GM12878 (cell line): ENCODE data around the gene ACTG1. TPM values are rescaled to one million over a fixed set of nuclear protein-coding genes. Genes with fewer than 3 reads are reported as not detected.

ENCODE experiments used
- ATAC-seq: fragments of 200-7000 bp; cut with Tn5 transposase; 3 replicates; pipeline ENCODE4 v1.9.1; 2020; ENCODE audit warnings: mild to moderate bottlenecking, moderate library complexity
- BruUV-seq: library from RNA; stranded (reverse); fragments of 400-500 nt; replicated peaks from 2 replicates; lab custom pipeline; 2021; lab: Mats Ljungman, UMichigan
- CTCF ChIA-PET: fragments of 300-600 bp; sonication (Branson Sonifier 250); formaldehyde crosslinking; extraction: SDS; loops from one replicate; lab custom pipeline; 2021; ENCODE audit warnings: inconsistent platforms; lab: Yijun Ruan, JAX
- POLR2A ChIA-PET: fragments of 350-600 bp; formaldehyde crosslinking; extraction: SDS; loops from one replicate; lab custom pipeline; 2021; ENCODE audit warnings: inconsistent platforms; lab: Charles Lee
- RAD21 ChIA-PET: fragments of 300-600 bp; sonication (Branson Sonifier 250); formaldehyde crosslinking; loops from one replicate; lab custom pipeline; 2023; ENCODE audit warnings: antibody characterized with exemption; ENCODE audit not compliant: unreplicated experiment; lab: Charles Lee
- SMC1A ChIA-PET: fragments of 300-600 bp; sonication (Branson Sonifier 250); formaldehyde crosslinking; loops from one replicate; lab custom pipeline; 2023; ENCODE audit not compliant: unreplicated experiment, uncharacterized antibody; lab: Charles Lee
- DNase-seq: peaks from one replicate; pipeline ENCODE4 v3.0.0-alpha.2; 2011; ENCODE audit warnings: low read depth, low spot score
- FAIRE-seq: peaks from 3 replicates; lab custom pipeline; 2011; peaks lifted over from hg19 to GRCh38; lab: Jason Lieb, UNC
- H2AFZ ChIP-seq: 2 replicates; pipeline ENCODE4 v1.6.0; 2011; ENCODE audit warnings: low read depth, low read length, control low read depth; ENCODE audit not compliant: control insufficient read depth
- H3K27ac ChIP-seq: 2 replicates; pipeline ENCODE4 v1.5.1; 2011; ENCODE audit warnings: control low read depth; ENCODE audit not compliant: control insufficient read depth, insufficient read depth
- H3K27me3 ChIP-seq, 2 experiments: replicated peaks in 1 of 2; 2 replicates each; pipeline versions ENCODE4 v1.6.0 to v1.6.1; 2011; ENCODE audit warnings: low read length in 1 of 2; ENCODE audit not compliant: control insufficient read depth in 2 of 2, insufficient read depth in 2 of 2
- H3K36me3 ChIP-seq, 2 experiments: 2 replicates each; pipeline ENCODE4 v1.5.1; 2011; ENCODE audit warnings: low read length in 1 of 2; ENCODE audit not compliant: control insufficient read depth in 2 of 2, insufficient read depth in 2 of 2
- H3K4me1 ChIP-seq: 2 replicates; pipeline ENCODE4 v1.6.1; 2011; ENCODE audit warnings: mild to moderate bottlenecking, low read length, moderate library complexity, mixed read lengths; ENCODE audit not compliant: control insufficient read depth, insufficient read depth
- H3K4me2 ChIP-seq: 2 replicates; pipeline ENCODE4 v1.6.0; 2011; ENCODE audit warnings: control low read depth; ENCODE audit not compliant: control insufficient read depth, insufficient read depth
- H3K4me3 ChIP-seq: fragments of 200-600 bp; sonication (generic); 2 replicates; pipeline ENCODE4 v1.5.1; 2016
- H3K79me2 ChIP-seq: 2 replicates; pipeline ENCODE4 v1.6.0; 2011; ENCODE audit warnings: low read length; ENCODE audit not compliant: control insufficient read depth, insufficient read depth
- H3K9ac ChIP-seq: 2 replicates; pipeline ENCODE4 v1.8.0; 2011; ENCODE audit warnings: low read length, control low read depth, mixed read lengths; ENCODE audit not compliant: control insufficient read depth, insufficient read depth
- H3K9me3 ChIP-seq: replicated peaks from 3 replicates; pipeline ENCODE4 v1.5.1; 2011; ENCODE audit warnings: mild to moderate bottlenecking, low read length; ENCODE audit not compliant: control insufficient read depth, insufficient read depth
- H4K20me1 ChIP-seq: 2 replicates; pipeline ENCODE4 v1.6.0; 2011; ENCODE audit not compliant: control insufficient read depth, insufficient read depth
- ASH2L ChIP-seq: fragments of 300-600, 200-600 bp; sonication (generic); IDR thresholded peaks from 2 replicates; pipeline ENCODE4 v1.6.1; 2017; ENCODE audit warnings: low read depth, mild to moderate bottlenecking, borderline replicate concordance
- CBX3 ChIP-seq: fragments of 200-600 bp; sonication (generic); IDR thresholded peaks from 2 replicates; pipeline ENCODE4 v1.6.1; 2016; ENCODE audit warnings: low read depth, borderline replicate concordance
- CEBPZ ChIP-seq: fragments of 150-350 bp; IDR thresholded peaks from 2 replicates; pipeline ENCODE4 v1.6.1; 2016; ENCODE audit warnings: low read depth, low read length
- ELK1 ChIP-seq: IDR thresholded peaks from 2 replicates; pipeline ENCODE4 v1.6.1; 2012; ENCODE audit warnings: low read depth, low read length, improper control_type of control experiment
- ETV6 ChIP-seq, 2 experiments: fragments of 450-650 bp in 1 of 2; IDR thresholded peaks in 1 of 2; conservative IDR thresholded peaks in 1 of 2; 2 replicates each; pipeline ENCODE4 v1.6.1; 2014; ENCODE audit warnings: antibody characterized with exemption in 1 of 2, borderline replicate concordance in 1 of 2, low read depth in 1 of 2, mild to moderate bottlenecking in 1 of 2, moderate library complexity in 1 of 2
- IKZF1 ChIP-seq: fragments of 450-650 bp; conservative IDR thresholded peaks from 2 replicates; pipeline ENCODE4 v1.6.1; 2017; ENCODE audit warnings: antibody characterized with exemption, mild to moderate bottlenecking
- MXI1 ChIP-seq: fragments of 150-350 bp; IDR thresholded peaks from 2 replicates; pipeline ENCODE4 v1.6.1; 2011; ENCODE audit warnings: low read depth, mild to moderate bottlenecking, inconsistent platforms, low read length, improper control_type of control experiment
- POLR2AphosphoS2 ChIP-seq: IDR thresholded peaks from 2 replicates; pipeline ENCODE4 v1.6.1; 2011; ENCODE audit warnings: low read depth, mild to moderate bottlenecking, low read length, improper control_type of control experiment, moderate library complexity
- RUNX3 ChIP-seq: IDR thresholded peaks from 2 replicates; pipeline ENCODE4 v1.6.1; 2012; ENCODE audit warnings: low read length, inconsistent platforms
- SIN3A ChIP-seq: IDR thresholded peaks from 2 replicates; pipeline ENCODE4 v1.6.1; 2012; ENCODE audit warnings: low read depth, low read length, improper control_type of control experiment
- SRF ChIP-seq, 2 experiments: IDR thresholded peaks; 2 replicates each; pipeline ENCODE4 v1.6.1; 2011; ENCODE audit warnings: low read depth in 2 of 2, low read length in 2 of 2, mild to moderate bottlenecking in 1 of 2, moderate library complexity in 1 of 2
- STAT3 ChIP-seq: IDR thresholded peaks from 2 replicates; pipeline ENCODE4 v1.6.1; 2011; ENCODE audit warnings: low read depth, low read length, improper control_type of control experiment
- USF2 ChIP-seq: IDR thresholded peaks from 2 replicates; pipeline ENCODE4 v1.6.1; 2011; ENCODE audit warnings: low read depth, low read length, improper control_type of control experiment, borderline replicate concordance
- ZNF217 ChIP-seq: fragments of 450-650 bp; IDR thresholded peaks from 2 replicates; pipeline ENCODE4 v1.6.1; 2017; ENCODE audit warnings: antibody characterized with exemption, mild to moderate bottlenecking
- ZNF622 ChIP-seq: fragments of 450-650 bp; IDR thresholded peaks from 2 replicates; pipeline ENCODE4 v1.6.1; 2017; ENCODE audit warnings: mild to moderate bottlenecking, inconsistent platforms
- ZZZ3 ChIP-seq: IDR thresholded peaks from 2 replicates; pipeline ENCODE4 v1.6.1; 2011; ENCODE audit warnings: low read depth; ENCODE audit not compliant: control insufficient read depth, insufficient read length
- WGBS: methylation state at CpG from one replicate; pipeline ENCODE4 v1.1.6; 2016; ENCODE audit warnings: low lambda C conversion rate; ENCODE audit not compliant: insufficient replicate concordance, insufficient coverage; ENCODE audit errors: missing lambda C conversion rate; 5-methylcytosine and 5-hydroxymethylcytosine counted together
- in situ Hi-C: fragments of 300-500 bp; cut with MboI; formaldehyde crosslinking; loops from 9 replicates; pipeline ENCODE4 v1.14.3; 2018; ENCODE audit warnings: mixed read lengths
- intact Hi-C: fragments of 100-400 bp; cut with micrococcal nuclease; formaldehyde crosslinking; loops from one replicate; pipeline ENCODE4 v1.14.2; 2022; ENCODE audit not compliant: unreplicated experiment
- polyA plus RNA-seq, 11 experiments: library from polyadenylated mRNA; depleted of rRNA in 4 of 11; unstranded in 6 of 11; stranded (reverse) in 5 of 11; fragments of >200 nt; fragmentation: Nextera tagmentation in 4 of 11; fragmentation: Illumina TruSeq in 1 of 11; extraction: Ambion mirVana in 4 of 11; extraction: Trizol in 1 of 11; gene quantifications; 1 replicate in 1 of 11; 2 replicates in 10 of 11; pipeline versions ENCODE4 v1.2.1 to v1.2.3, GENCODE V29; 2011 to 2016; ENCODE audit warnings: inconsistent platforms in 2 of 11, missing spikeins in 2 of 11, low read depth in 1 of 11
- total RNA-seq, 4 experiments: library from RNA; depleted of rRNA in 3 of 4; stranded (reverse); fragments of >200 nt in 3 of 4; fragmentation: Illumina TruSeq in 1 of 4; extraction: Trizol in 1 of 4; gene quantifications; 2 replicates each; pipeline versions ENCODE4 v1.2.1 to v1.2.3, GENCODE V29; 2013 to 2021

The ACTG1 gene
- total and polyA plus RNA-seq, 10 of the 15 experiments (the other 5 are each of a cell fraction or from before 2014, with no cell fraction given) = 810 to 6,105 (median 3,650) TPM

- TF ChIP-seq IKZF1 = no peak
- no peak for TF ChIP-seq ZNF217
- TF ChIP-seq ASH2L = no peak
These were observed 34.5 kb upstream of the ACTG1 start (continued) for GRCh38 chr17:81546906-81547613.

- ChIA-PET POLR2A (no interaction called here), CTCF (interaction anchor here (1.4 kb wide), 1 partner anchor 15 kb away, joined by 3 read pairs; no protein-coding TSS in a partner anchor), RAD21 (no interaction called here), SMC1A (no interaction called here)
- Histone ChIP-seq H3K27ac (no peak overlapping the region), H3K36me3 (peaks cover 14 to 34% of the 10 kb centered on the region in 2 experiments; a peak in 3 of 4 replicates), H3K4me2 (no peak overlapping the region), H3K27me3 (no peaks in the 10 kb centered on the region), H2AFZ (no peak overlapping the region), H4K20me1 (no peaks in the 10 kb centered on the region), H3K9ac (no peak overlapping the region), H3K4me3 (no peak overlapping the region), H3K79me2 (peaks cover 5% of the 10 kb centered on the region), H3K4me1 (no peaks in the 10 kb centered on the region; the same call in 1 of the 2 replicates), H3K9me3 (no peaks in the 10 kb centered on the region)
- no TSS peak for BruUV-seq
- FAIRE-seq (no peak), DNase-seq (no peak), ATAC-seq (no peak)
- in situ Hi-C loops = no loop called here
- intact Hi-C loops = no loop called here
- 91% methylated on average over 24 of the region's 24 CpGs for WGBS
- TF ChIP-seq ETV6 (conservative IDR thresholded peaks at IDR 0.05 in 1 of 2, IDR thresholded peaks at IDR 0.05 in 1 of 2; ENCODE audit: borderline replicate concordance in 1 of 2, low read depth in 1 of 2) (no peak), SRF (IDR thresholded peaks at IDR 0.05; ENCODE audit: low read depth in 2 of 2, low read length in 2 of 2) (no peak), ZZZ3 (no peak), SIN3A (no peak), STAT3 (no peak), MXI1 (no peak), USF2 (no peak), CBX3 (no peak), CEBPZ (no peak), RUNX3 (no peak), ZNF622 (no peak), ZNF217 (no peak), ELK1 (no peak), POLR2AphosphoS2 (no peak)
These were observed 32.8 kb upstream of the ACTG1 start for GRCh38 chr17:81545160-81545949.
